HepG2 (cell line): ENCODE measurements around the gene PLOD3. TPM values are rescaled to one million over a fixed set of nuclear protein-coding genes. Genes with fewer than 3 reads are reported as not detected.

ENCODE experiments used
- DMAP1 ChIP-seq: IDR thresholded peaks from 2 replicates; pipeline ENCODE4 v1.6.1; 2016
- HCFC1 ChIP-seq: fragments of 150-350 bp; IDR thresholded peaks from 2 replicates; pipeline ENCODE4 v1.6.1; 2014; ENCODE audit warnings: low read depth, low read length
- MED1 ChIP-seq: sonication (generic); formaldehyde crosslinking; IDR thresholded peaks from 2 replicates; pipeline ENCODE4 v1.4.0; 2020; ENCODE audit warnings: missing genetic modification reagents
- POLR2A ChIP-seq, 2 experiments: IDR thresholded peaks; 2 replicates each; pipeline ENCODE4 v1.6.1; 2011; ENCODE audit warnings: low read depth in 2 of 2, low read length in 2 of 2, mild to moderate bottlenecking in 1 of 2, moderate library complexity in 1 of 2; ENCODE audit not compliant: insufficient read depth in 1 of 2
- ZNF343 ChIP-seq: sonication (generic); formaldehyde crosslinking; IDR thresholded peaks from 2 replicates; pipeline ENCODE4 v1.4.0; 2020; ENCODE audit warnings: mild to moderate bottlenecking, missing genetic modification reagents
- polyA plus RNA-seq, 8 experiments: library from polyadenylated mRNA; depleted of rRNA in 3 of 8; stranded (reverse) in 7 of 8; unstranded in 1 of 8; fragments of >200 nt; fragmentation: Illumina TruSeq in 4 of 8; extraction: Trizol in 4 of 8; gene quantifications; 2 replicates each; pipeline versions ENCODE4 v1.2.1 to v1.2.3, GENCODE V29; 2011 to 2016; ENCODE audit warnings: low read depth in 4 of 8, missing spikeins in 1 of 8, mixed read lengths in 1 of 8; ENCODE audit not compliant: insufficient read depth in 1 of 8
- total RNA-seq, 5 experiments: library from RNA; depleted of rRNA; stranded (reverse); fragments of >200 nt; fragmentation: Illumina TruSeq; extraction: Trizol; gene quantifications; 2 replicates each; pipeline ENCODE4 v1.2.3, GENCODE V29; 2016; ENCODE audit warnings: low read depth in 1 of 5
- TF ChIP-seq, protein P1 (sequence below), 2 experiments: fragments of 450-650 bp in 1 of 2; sonication (generic) in 1 of 2; formaldehyde crosslinking in 1 of 2; IDR thresholded peaks; 2 replicates each; pipeline versions ENCODE4 v1.6.1 to v1.8.0; 2016 to 2022; ENCODE audit warnings: antibody characterized with exemption in 1 of 2, mild to moderate bottlenecking in 1 of 2, missing genetic modification reagents in 1 of 2
- TF ChIP-seq, protein P2 (sequence below): sonication (generic); formaldehyde crosslinking; IDR thresholded peaks from 2 replicates; pipeline ENCODE4 v1.5.0; 2020; ENCODE audit warnings: missing genetic modification reagents
- TF ChIP-seq, protein P3 (sequence below): IDR thresholded peaks from 2 replicates; pipeline ENCODE4 v1.6.1; 2016; ENCODE audit warnings: missing genetic modification reagents, missing compliant biosample characterization
- TF ChIP-seq, protein P4 (sequence below): IDR thresholded peaks from 2 replicates; pipeline ENCODE4 v1.6.1; 2016; ENCODE audit warnings: low read depth, control low read depth
- TF ChIP-seq, protein P5 (sequence below): sonication (generic); formaldehyde crosslinking; IDR thresholded peaks from 2 replicates; pipeline ENCODE4 v1.8.1; 2023; ENCODE audit warnings: mild to moderate bottlenecking, missing genetic modification reagents
- TF ChIP-seq, protein P6 (sequence below): sonication (generic); formaldehyde crosslinking; conservative IDR thresholded peaks from 2 replicates; pipeline ENCODE4 v1.8.0; 2022; ENCODE audit warnings: mild to moderate bottlenecking, moderate library complexity, missing genetic modification reagents

The PLOD3 gene
- total and polyA plus RNA-seq, 2 of the 13 experiments (the other 11 are each of a cell fraction or from before 2014, with no cell fraction given): 65.8 to 67.4 TPM

DNA sequence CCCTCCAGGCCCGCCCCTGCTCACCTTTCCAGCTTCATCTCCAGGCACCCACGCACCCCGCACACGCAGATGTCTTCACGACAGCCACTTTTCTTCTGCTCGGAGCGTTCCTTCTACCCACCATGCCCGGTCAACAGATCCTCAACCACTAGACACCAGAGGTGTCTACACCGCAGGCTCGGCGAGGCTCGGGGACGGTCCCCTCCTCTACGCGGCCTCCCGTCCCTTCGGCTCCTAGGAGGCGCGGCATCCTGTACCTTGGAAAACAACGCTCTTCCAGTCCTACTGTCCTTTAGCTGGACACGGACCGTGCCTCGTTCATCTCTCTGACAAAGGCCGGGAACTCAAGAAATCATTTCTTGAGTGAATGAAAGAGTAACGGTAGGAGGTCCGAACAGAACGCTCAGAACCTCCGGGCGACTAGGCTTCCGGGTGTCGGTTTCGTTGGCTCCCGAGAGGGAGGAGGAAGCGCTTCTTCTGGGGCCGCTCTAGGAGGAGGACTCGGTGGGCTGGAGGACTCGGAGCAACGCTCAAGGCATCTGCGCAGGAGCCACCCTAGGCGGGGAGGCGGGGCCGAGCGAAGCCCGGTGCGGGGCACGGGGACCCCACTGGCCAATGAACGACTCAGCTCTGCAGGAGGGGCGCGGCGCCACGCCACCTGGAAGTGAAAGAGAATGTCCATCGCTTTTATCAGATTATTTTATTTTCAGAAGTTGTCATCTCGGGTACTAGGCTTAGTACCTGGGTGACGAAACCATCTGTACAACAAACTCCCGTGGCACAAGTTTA lies 34.7 kb upstream of the PLOD3 start (continued):
- TF ChIP-seq, protein P1, sequence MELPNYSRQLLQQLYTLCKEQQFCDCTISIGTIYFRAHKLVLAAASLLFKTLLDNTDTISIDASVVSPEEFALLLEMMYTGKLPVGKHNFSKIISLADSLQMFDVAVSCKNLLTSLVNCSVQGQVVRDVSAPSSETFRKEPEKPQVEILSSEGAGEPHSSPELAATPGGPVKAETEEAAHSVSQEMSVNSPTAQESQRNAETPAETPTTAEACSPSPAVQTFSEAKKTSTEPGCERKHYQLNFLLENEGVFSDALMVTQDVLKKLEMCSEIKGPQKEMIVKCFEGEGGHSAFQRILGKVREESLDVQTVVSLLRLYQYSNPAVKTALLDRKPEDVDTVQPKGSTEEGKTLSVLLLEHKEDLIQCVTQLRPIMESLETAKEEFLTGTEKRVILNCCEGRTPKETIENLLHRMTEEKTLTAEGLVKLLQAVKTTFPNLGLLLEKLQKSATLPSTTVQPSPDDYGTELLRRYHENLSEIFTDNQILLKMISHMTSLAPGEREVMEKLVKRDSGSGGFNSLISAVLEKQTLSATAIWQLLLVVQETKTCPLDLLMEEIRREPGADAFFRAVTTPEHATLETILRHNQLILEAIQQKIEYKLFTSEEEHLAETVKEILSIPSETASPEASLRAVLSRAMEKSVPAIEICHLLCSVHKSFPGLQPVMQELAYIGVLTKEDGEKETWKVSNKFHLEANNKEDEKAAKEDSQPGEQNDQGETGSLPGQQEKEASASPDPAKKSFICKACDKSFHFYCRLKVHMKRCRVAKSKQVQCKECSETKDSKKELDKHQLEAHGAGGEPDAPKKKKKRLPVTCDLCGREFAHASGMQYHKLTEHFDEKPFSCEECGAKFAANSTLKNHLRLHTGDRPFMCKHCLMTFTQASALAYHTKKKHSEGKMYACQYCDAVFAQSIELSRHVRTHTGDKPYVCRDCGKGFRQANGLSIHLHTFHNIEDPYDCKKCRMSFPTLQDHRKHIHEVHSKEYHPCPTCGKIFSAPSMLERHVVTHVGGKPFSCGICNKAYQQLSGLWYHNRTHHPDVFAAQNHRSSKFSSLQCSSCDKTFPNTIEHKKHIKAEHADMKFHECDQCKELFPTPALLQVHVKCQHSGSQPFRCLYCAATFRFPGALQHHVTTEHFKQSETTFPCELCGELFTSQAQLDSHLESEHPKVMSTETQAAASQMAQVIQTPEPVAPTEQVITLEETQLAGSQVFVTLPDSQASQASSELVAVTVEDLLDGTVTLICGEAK (IDR thresholded peaks at IDR 0.05): no peak
- TF ChIP-seq, protein P1 (CRISPR knock-in tag; IDR thresholded peaks at IDR 0.05): peak; percentile 54; the same call in 1 of the 2 replicates
- TF ChIP-seq DMAP1 (peak; percentile 56; the same call in 1 of the 2 replicates), POLR2A (IDR thresholded peaks at IDR 0.05; ENCODE audit: insufficient read depth in 1 of 2, low read depth in 2 of 2, low read length in 2 of 2) (peak; percentile 73 to 82), MED1 (CRISPR knock-in tag) (peak; percentile 66), ZNF343 (CRISPR knock-in tag) (no peak), HCFC1 (peak; percentile 62)
- TF ChIP-seq, protein P2, sequence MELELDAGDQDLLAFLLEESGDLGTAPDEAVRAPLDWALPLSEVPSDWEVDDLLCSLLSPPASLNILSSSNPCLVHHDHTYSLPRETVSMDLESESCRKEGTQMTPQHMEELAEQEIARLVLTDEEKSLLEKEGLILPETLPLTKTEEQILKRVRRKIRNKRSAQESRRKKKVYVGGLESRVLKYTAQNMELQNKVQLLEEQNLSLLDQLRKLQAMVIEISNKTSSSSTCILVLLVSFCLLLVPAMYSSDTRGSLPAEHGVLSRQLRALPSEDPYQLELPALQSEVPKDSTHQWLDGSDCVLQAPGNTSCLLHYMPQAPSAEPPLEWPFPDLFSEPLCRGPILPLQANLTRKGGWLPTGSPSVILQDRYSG: peak; percentile 17; the same call in 1 of the 2 replicates
- TF ChIP-seq, protein P3, sequence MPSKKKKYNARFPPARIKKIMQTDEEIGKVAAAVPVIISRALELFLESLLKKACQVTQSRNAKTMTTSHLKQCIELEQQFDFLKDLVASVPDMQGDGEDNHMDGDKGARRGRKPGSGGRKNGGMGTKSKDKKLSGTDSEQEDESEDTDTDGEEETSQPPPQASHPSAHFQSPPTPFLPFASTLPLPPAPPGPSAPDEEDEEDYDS (CRISPR knock-in tag): 0 out of 2 replicates have a peak, but pooled peaks have one; percentile 48
- TF ChIP-seq, protein P4, sequence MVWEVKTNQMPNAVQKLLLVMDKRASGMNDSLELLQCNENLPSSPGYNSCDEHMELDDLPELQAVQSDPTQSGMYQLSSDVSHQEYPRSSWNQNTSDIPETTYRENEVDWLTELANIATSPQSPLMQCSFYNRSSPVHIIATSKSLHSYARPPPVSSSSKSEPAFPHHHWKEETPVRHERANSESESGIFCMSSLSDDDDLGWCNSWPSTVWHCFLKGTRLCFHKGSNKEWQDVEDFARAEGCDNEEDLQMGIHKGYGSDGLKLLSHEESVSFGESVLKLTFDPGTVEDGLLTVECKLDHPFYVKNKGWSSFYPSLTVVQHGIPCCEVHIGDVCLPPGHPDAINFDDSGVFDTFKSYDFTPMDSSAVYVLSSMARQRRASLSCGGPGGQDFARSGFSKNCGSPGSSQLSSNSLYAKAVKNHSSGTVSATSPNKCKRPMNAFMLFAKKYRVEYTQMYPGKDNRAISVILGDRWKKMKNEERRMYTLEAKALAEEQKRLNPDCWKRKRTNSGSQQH (CRISPR knock-in tag): peak; percentile 81; the same call in 1 of the 2 replicates
- TF ChIP-seq, protein P5, sequence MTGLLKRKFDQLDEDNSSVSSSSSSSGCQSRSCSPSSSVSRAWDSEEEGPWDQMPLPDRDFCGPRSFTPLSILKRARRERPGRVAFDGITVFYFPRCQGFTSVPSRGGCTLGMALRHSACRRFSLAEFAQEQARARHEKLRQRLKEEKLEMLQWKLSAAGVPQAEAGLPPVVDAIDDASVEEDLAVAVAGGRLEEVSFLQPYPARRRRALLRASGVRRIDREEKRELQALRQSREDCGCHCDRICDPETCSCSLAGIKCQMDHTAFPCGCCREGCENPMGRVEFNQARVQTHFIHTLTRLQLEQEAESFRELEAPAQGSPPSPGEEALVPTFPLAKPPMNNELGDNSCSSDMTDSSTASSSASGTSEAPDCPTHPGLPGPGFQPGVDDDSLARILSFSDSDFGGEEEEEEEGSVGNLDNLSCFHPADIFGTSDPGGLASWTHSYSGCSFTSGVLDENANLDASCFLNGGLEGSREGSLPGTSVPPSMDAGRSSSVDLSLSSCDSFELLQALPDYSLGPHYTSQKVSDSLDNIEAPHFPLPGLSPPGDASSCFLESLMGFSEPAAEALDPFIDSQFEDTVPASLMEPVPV (CRISPR knock-in tag): peak; percentile 52; the same call in 1 of the 2 replicates
- TF ChIP-seq, protein P6, sequence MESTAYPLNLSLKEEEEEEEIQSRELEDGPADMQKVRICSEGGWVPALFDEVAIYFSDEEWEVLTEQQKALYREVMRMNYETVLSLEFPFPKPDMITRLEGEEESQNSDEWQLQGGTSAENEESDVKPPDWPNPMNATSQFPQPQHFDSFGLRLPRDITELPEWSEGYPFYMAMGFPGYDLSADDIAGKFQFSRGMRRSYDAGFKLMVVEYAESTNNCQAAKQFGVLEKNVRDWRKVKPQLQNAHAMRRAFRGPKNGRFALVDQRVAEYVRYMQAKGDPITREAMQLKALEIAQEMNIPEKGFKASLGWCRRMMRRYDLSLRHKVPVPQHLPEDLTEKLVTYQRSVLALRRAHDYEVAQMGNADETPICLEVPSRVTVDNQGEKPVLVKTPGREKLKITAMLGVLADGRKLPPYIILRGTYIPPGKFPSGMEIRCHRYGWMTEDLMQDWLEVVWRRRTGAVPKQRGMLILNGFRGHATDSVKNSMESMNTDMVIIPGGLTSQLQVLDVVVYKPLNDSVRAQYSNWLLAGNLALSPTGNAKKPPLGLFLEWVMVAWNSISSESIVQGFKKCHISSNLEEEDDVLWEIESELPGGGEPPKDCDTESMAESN: 0 out of 2 replicates have a peak, but pooled peaks have one; percentile 3
